Stimulated activated CD4-positive, alpha-beta T cell treated with anti-CD3 and anti-CD28 coated beads, Interleukin-12 subunit alpha, Interleukin-12 subunit beta, amount 100 ng/mL, for 48 hours (primary cell): Measurements from ENCODE around the gene SYF2.
"Not testable (repeated sequence)": the region's sequence is repeated elsewhere in the genome, so short reads cannot be mapped to it uniquely, and the experiment has no call there.

Source experiments
- DNase-seq, 3 donors: peaks; one replicate each; pipeline ENCODE4 v3.0.0-alpha.2; 2020; ENCODE audit warnings: low read depth in 2 of 3, low spot score in 1 of 3

Gene SYF2

DNA sequence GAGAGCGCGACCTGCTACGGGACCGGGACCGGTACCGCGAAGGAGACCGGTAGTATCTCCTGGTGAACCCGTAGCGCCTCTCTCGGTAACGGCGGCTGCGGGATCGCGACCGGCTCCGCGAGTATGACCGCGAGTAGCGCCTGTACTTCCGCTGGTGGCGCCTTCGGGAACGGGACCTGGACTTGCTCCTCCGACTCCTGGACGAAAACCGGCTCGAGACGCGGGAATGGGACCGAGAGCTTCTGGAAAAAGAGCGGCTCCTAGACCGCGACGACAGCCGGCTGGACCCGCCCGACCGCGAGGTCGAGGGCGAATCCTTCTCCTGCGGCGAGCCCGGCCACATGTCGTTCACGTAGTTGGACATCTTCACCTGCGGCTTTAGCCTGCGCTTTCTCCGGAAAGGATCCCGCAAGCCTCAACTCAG lies 14.3 kb upstream of the SYF2 start:
- no peak for DNase-seq

DNA sequence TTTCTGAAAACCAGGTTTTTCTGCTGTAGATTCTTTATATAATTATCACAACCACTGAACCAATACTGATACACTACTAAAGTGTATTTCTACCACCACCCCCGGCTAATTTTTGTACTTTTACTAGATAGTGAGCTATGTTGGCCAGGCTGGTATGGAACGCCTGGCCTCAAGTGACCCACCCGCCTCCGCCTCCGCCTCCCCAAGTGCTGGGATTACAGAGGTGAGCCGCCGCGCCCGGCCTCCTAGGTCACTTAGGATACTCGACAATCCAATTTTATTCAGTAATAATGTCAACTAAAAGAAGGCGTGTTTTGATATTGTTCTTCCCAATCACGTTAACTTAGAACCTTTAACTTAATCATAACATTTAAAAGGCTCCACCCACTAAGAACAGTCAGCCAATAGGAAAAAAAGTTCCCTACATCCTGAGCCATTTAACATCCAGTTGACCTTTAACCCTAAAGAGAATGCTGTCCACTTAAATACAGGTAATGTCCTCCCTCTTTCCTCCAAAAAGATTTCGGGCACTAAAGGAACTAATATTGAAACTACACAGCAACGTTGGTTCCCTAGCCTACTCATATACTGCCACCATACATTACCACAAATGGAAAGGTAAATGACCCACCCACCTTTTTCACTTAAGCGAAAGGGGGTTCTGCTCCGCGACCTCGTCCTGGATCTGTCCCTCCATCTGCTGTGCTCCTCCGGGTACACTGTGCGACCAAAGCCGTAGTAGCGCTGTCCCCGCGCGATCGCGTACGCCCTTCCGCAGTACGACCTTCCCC lies 13.7 kb upstream of the SYF2 start:
- no peak for DNase-seq

DNA sequence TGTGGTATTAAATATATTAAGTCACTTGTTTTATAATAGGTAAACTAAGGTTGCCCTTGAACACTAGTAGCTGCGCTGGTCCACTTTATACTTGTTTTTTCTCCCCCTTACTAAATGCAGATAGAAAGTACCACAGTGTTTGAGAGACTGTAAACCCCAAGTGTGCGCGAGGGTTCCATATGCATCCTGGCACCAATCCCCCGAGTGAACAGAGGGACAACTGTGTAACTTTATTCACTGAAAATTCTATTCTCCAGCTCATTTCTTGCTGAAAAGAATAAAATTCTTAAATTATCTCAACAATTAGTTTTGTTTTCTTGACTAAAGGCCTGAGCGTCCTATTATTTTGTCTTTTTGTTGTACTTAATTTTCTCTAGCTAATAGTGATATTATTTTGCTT lies 13.1 kb upstream of the SYF2 start:
- DNase-seq: no peak

DNA sequence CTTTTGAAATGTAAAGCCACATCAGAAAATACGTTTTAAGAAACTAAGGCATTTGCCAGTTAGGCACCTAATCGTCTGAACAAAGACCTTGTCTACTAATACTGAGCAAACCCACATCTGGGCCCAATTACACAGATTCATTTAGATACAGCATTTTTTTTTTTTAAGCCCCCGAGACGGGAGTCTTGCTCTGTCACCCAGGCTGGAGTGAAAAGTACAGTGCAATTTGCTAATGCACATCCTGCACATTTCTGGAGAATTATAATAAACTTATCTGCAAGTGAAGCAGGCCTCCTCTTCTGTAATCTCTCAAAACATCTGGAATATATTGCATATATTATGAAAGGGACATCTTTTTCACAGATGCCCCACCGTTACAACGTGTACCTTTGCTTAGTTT lies 11.6 kb upstream of the SYF2 start:
- DNase-seq: no peak

DNA sequence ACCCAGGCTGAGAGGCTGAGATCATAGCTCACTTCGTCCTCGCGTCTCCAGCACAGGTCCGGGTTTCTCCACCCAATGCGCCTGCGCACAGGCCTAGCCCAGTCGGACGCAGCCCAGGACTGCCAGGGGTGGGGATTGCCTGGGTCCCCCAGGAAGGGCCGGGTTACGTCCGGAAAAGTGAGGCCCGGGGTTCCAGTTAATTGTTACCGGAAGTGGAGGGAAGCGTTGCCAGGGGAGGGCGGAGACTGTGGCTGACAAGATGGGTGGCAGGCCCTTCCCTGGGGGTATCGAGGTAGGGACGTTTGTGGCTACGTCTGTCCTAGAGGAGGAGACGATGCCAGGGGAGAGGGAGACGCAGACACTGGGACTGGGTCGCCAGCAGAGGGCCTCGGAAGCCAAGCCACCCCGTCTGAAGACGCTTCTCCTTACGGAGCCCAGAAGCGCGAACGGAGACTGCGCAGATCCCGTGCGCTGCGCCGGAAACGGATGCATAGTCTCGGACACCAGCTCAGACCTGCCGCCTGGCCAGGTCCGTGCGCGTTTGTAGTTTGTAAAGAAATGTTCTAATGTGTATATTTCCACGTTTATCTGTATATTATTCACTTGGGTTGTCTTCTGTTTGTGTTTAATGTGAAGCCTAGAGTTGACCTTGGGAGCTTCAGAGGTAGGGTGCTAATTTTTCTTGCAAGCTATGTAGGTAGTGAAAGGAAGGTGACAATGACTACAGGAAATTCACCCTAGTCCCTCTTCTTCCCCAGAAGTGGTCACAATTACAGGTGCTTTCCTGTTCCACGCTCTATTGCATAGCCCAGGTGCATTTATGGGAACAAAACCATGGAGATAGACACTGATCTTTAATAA lies 7.6 kb upstream of the SYF2 start:
- DNase-seq: peak; percentile 88 to 93 (median 93)

DNA sequence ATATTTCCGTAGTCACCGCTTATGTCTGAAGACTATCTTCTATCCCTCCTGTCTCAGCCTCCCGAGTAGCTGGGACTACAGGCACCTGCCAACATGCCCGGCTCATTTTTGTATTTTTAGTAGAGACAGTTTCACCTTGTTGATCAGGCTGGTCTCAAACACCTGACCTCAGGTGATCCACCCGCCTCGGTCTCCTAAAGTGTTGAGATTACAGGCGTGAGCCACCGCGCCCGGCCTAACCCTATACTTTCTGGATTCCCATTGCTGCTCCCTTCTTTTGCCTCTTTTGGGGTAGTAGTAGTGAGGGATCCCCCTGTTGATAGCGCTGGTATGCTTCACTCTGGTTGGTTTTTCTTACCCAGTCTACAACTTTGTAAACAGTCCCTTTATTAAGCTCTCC lies 5.7 kb upstream of the SYF2 start:
- DNase-seq: no peak

DNA sequence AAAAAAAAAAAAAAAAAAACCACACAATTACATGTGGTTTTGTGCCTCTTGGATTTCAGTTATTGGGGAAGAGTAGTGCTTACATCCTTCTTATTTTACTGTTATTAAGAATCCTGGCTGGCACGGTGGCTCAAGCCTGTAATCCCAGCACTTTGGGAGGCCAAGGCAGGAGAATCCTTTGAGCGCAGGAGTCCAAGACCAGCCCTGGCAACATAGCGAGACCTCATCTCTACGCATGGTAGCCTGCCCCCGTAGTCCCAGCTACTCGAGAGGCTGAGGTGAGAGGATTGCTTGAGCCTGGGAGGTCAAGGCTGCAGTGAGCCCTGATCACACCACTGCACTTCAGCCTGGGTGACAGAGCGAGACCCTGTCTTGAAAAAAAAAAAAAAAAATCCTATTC lies 4.0 kb upstream of the SYF2 start:
- DNase-seq: not testable (repeated sequence)

DNA sequence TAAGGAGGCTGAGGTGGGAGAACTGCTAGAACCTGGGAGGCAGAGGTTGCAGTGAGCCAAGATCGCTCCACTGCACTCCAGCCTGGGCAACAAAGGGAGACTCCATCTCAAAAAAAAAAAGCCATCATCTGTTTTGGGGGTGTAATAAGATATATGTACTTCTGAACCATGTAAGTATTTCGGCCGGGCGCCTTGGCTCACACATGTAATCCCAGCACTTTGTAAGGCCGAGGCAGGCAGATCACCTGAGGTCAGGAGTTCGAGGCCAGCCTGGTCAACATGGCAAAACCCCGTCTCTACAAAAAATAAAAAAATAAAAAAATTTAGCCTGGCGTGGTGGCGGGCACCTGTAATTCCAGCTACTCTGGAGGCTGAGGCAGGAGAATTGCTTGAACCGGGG lies 3.1 kb upstream of the SYF2 start:
- DNase-seq: not testable (repeated sequence)

DNA sequence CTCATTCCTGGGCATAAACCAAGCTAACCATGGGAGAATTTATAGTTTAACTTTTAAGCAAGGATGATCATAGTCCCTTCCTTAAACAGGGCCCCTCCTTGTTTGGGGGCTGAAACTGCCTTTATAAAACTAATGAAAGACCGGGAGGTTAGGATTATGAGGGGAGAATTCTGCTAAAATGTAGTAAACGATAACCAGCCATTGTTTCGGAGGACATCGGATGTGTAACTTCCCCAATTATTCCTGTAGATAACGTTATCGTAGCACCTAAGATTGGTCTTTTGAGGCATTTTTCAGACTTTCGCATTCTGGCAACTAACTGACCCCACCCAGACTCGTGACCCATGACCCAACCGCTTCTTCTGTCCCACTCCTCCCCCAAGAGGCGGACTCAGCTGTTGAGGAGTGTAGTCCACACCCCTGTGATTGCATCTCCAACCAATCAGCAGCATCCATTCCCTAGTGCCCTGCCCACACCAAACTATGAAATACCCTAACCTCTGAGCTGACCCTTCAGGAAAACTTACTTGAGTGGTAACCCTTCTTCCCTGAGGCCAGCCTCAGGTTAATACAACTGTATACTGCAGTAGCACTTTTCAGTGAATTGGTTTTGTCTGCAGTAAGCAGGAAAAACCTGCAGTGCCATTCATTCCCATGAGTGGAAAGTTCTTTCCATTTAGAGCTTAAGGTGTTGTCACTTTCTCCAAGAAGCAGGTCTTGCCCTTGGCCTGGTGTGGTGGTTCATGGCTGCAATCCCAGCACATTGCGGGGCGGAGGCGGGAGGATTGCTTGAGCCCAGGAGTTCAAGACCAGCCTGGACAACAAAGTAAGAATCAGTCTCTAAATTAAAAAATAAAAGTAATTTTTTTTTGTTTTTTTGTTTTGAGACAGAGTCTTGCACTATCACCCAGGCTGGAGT lies 823 bp upstream of the SYF2 start:
- peak; percentile 47 to 61 (median 56) for DNase-seq

DNA sequence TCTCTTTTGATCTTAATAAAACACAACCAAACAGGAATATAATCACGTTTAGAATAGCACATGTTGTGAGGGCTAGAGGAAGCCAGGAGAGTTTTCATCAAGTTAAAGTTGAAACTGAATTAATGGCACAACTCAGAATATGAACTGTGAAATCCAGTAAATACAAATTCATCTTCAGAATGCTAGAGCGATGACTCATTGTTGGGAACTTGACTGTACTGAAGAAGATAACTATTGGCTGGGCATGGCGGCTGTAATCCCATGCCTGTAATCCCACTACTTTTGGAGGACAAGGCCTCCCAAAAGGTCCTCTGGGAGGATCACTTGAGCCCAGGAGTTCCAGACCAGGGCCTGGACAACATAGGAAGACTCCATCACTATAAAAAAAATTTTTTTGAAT lies 8.8 kb downstream of the SYF2 start:
- no peak for DNase-seq

DNA sequence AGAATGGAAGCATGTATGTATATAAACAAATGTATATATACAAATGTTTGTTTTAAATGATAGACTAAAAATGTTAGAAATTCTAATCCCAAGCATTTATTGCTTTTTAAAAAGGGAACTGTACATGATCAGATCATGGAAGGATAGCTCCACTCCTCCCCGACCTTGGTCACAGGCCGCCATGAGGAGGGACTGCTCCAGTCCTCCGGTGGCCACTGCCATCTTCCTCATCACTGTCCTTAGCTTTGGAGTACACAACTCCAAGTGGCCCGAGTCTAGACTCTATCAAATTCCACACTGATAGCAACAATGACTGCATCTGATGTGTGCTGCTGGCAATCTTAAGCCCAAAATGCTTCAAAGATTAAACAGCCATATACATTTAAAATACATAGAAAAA lies 9.7 kb downstream of the SYF2 start:
- DNase-seq: no peak

DNA sequence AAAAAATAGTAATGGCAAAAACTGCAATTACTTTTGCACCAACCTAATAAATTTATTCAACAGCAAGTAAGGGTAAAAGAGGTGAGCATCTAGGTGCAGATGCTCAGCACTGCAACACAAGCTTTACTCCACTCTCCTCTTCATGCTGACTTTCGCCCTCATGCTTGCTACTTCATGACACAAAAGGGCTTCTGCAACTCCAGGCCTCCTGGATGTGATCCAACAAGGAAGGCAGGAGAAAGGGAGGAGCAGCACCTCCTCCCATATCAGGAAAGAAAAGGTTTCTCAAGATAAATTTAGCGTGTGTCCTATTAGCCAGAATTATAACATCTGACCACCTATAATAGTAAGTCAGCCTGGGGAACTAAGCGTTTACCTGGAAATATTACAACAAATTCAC lies 11.6 kb downstream of the SYF2 start:
- DNase-seq: no peak

DNA sequence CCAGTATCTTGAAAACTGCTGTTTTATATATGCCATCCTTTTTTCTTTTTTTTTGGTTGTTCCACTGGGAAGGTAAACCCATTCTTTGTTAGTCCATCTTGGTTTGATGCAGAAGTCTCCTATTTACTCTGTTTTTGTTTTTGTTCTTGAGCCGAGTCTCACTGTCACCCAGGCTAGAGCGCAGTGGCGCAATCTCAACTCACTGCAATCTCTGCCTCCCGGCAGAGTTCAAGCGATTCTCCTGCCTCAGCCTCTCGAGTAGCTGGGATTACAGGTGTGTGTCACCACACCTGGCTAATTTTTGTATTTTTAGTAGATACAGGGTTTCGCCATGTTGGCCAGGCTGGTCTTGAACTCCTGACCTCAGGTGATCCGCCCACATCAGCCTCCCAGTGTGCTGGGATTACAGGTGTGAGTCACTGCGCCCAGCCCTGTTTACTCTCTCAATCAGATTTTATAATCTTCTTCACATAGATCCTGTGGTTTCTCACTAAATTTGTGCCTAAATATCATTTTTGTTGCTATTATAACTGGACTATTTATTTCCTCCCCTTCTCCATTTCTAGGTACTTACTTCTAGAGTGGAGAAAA lies 12.5 kb downstream of the SYF2 start:
- DNase-seq: no peak

DNA sequence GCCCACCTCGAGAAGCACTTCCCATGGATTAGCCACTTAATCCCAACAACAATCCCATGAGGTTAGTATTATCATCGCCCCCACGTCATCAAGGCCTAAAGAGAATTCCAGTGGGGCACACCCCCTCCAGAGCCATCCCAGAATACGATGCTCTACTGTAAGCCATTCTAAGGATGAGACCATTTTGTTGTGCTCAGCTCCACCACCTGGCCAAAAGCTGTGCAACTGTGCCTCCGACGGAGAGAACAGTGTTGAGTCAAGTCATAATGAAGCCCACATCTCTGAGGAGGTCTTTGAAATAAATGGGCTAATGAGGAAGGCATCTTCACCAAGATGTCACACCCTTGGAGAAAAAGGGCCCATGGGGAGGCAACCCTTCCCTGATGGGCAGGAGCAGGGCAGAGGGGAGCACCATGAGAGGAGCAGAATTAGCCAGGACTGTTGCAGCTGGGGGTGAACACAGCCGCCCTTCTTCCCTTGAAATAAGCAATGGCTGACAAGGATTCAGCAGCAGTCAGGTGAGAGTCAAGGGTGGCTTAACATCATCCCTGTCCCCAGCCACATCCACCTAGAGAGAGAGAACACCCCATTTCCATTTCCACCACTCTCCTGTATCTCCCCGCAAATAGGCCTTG lies 14.6 kb downstream of the SYF2 start:
- DNase-seq: no peak

DNA sequence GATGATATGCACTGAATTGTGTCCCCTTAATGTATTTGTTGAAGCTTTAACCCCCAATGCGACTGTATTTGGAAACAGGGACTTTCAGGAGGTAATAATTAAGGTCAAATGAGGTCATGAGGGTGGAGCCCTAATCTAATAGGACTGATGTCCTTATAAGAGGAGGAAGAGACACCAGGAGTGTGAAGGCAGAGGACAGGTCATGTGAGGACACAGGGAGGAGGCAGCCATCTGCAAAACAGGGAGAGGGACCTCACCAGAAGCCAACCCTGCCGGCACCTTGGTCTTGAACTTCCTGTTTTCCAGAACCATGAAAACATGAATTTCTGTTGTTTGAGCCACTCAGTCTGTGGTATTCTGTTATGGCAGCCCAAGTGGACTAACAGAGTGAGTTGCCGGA lies 15.3 kb downstream of the SYF2 start:
- DNase-seq: no peak

DNA sequence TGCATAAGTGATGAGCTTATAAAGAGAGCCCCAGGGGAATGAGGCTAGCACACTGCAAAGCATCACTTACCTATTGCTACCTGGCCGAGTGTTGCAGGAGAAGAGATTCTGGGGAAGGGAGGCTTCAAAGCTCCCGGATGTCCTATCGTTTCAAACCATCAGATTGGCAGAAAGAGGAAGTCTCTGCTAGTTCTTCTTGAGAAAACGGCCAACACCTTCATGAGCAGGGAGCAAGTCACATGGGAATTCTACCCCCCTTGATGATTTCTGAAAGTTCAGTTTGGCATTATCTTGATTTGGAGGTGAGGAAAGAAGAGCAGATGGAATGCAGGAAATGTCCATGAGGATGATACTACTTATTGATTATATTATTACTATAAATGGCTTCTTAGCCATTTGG lies 16.2 kb downstream of the SYF2 start:
- DNase-seq: no peak

DNA sequence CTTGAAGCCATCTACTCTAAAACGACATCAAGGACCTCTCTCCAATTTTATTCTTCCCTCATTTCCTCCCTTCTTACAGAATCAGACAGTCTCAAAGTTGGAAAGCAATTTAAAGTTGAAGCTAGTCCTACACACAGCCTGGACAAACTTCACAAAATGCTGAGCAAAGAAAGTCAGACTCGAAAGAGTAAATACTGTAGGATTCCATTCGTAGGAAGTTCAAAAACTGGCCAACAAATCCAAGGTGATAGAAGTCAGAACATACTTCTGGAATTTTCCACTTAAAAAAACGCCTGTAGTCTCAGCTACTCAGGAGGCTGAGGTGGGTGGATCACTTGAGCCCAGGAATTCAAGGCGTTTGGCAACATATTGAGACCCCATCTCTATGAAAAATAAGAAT lies 19.6 kb downstream of the SYF2 start:
- no peak for DNase-seq

DNA sequence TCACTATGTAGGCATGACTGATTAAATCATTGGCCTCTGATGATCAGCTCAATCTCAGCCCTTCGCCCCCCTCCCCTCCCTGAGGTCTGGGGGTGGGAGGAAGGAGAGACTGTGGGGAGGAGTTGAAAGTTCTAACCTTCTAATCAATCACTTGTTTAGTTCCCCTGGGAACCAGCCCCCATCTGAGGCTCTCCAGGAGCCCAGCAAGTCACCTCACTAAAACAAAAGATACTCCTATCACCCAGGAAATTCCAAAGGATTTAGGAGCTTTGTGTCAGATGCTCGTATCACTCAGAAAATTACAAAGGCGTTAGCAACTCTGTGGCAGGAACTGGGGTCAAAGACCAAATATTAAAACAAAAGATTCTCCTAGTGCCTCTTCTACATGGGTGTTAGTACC lies 21.6 kb downstream of the SYF2 start:
- DNase-seq: no peak

DNA sequence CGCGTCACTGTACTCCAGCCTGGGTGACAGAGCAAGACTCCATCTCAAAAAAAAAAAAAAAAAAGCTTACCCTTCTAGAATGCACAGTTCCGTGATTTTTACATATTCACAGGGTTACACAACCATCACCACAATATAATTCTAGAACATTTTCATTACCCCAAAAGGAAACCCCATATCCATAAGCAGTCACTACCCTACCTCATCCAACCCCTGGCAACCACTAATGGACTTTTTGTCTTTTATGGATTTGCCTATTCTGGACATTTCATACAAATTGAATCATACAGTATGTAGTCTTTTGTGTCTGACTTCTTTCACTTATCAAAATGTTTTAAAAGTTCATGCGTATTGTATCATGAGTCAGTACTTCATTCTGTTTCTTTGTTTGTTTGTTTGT lies 22.8 kb downstream of the SYF2 start:
- no peak for DNase-seq

DNA sequence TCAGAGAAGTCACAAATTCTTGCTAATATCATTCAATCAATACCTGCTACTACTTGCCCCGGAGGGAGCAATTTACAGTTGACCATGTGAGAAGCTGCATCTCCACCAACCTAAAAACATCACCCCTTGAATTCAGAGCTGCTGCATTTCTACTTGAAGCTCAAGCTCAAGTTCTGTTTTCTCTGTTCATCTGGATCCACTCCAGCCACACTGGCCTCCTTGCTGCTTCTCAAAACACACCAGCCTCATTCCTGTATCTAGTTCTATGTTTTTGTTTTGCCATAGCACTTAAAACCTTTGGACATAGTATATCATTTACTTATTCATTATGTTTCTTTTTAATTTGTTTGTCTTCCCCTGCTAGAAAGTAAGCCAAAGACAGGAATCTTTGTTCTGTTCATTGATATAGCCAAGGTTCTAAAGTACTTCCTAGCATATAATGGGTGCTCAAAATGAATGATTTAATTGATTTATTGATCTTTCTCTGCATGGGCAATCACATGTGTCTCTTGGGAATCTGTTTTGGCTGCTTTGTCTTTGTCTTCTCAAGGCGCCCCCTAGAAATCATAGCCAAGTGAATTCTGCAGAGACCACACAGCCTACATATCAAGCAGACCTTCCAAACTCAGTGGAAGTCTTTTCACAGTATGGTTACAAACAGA lies 23.6 kb downstream of the SYF2 start:
- no peak for DNase-seq
